Panc1 (cell line): ENCODE results near the gene C4orf36. TPM values are rescaled to one million over a fixed set of nuclear protein-coding genes. Genes with fewer than 3 reads are reported as not detected.

Experiments used
- ATAC-seq: fragments of 200-7000 bp; cut with Tn5 transposase; 2 replicates; pipeline ENCODE4 v1.9.1; 2020; ENCODE audit warnings: mild to moderate bottlenecking, moderate library complexity
- BruUV-seq: library from RNA; stranded (reverse); fragments of 400-500 nt; replicated peaks from 2 replicates; lab custom pipeline; 2021; lab: Mats Ljungman, UMichigan
- CTCF ChIA-PET: fragments of 300-600 bp; sonication (Branson Sonifier 250); formaldehyde crosslinking; loops from one replicate; lab custom pipeline; 2022; ENCODE audit warnings: antibody characterized with exemption; lab: Charles Lee
- POLR2A ChIA-PET: fragments of 300-600 bp; sonication (Branson Sonifier 250); formaldehyde crosslinking; loops from one replicate; lab custom pipeline; 2022; ENCODE audit warnings: antibody characterized with exemption; lab: Charles Lee
- DNase-seq: peaks from one replicate; pipeline ENCODE4 v3.0.0-alpha.2; 2010; ENCODE audit warnings: low read depth, low spot score
- H3K27ac ChIP-seq: 2 replicates; pipeline ENCODE4 v1.5.1; 2011; ENCODE audit warnings: mild to moderate bottlenecking, low read length, inconsistent platforms
- H3K27me3 ChIP-seq: fragments of 200-500 bp; sonication (Bioruptor generic); 2 replicates; pipeline ENCODE4 v1.6.0; 2014; ENCODE audit warnings: low read length, inconsistent platforms; ENCODE audit not compliant: control insufficient read depth, insufficient read depth
- H3K36me3 ChIP-seq: fragments of 200-500 bp; sonication (Bioruptor generic); 2 replicates; pipeline ENCODE4 v1.5.1; 2014; ENCODE audit warnings: inconsistent platforms, mild to moderate bottlenecking, low read length, moderate library complexity; ENCODE audit not compliant: control insufficient read depth, insufficient read depth
- H3K4me1 ChIP-seq: 2 replicates; pipeline ENCODE4 v1.5.1; 2011; ENCODE audit warnings: inconsistent platforms, mild to moderate bottlenecking, low read length, moderate library complexity; ENCODE audit not compliant: control insufficient read depth, insufficient read depth
- H3K4me3 ChIP-seq, 2 experiments: 2 replicates each; pipeline ENCODE4 v1.5.1; 2011 to 2012; ENCODE audit warnings: low read depth in 2 of 2, low read length in 2 of 2, mild to moderate bottlenecking in 2 of 2, inconsistent platforms in 1 of 2, moderate library complexity in 1 of 2
- H3K9me3 ChIP-seq: fragments of 200-500 bp; sonication (Bioruptor generic); 2 replicates; pipeline ENCODE4 v1.5.1; 2014; ENCODE audit warnings: low read depth, mild to moderate bottlenecking, inconsistent platforms, low read length, moderate library complexity; ENCODE audit not compliant: control insufficient read depth, insufficient read depth
- POLR2AphosphoS5 ChIP-seq: IDR thresholded peaks from 2 replicates; pipeline ENCODE4 v1.6.1; 2012; ENCODE audit warnings: mild to moderate bottlenecking, low read depth, low read length, moderate library complexity
- SIN3A ChIP-seq: IDR thresholded peaks from 2 replicates; pipeline ENCODE4 v1.6.1; 2012; ENCODE audit warnings: low read depth, mild to moderate bottlenecking, low read length, moderate library complexity, borderline replicate concordance; ENCODE audit not compliant: insufficient read depth
- TCF7L2 ChIP-seq: IDR thresholded peaks from 2 replicates; pipeline ENCODE4 v1.6.1; 2011; ENCODE audit warnings: mild to moderate bottlenecking, low read depth, low read length, inconsistent platforms
- in situ Hi-C: cut with HindIII; loops from 2 replicates; pipeline ENCODE4 v1.10.0; 2016; ENCODE audit warnings: low sequenced_read_pairs, low pct_unique_long_range_greater_than_20kb
- intact Hi-C: fragments of 100-400 bp; cut with micrococcal nuclease; formaldehyde crosslinking; loops from one replicate; pipeline ENCODE4 v1.10.0; 2022; ENCODE audit not compliant: unreplicated experiment
- total RNA-seq: library from RNA; stranded (reverse); gene quantifications from one replicate; pipeline ENCODE4 v1.2.1, GENCODE V29; 2021; ENCODE audit not compliant: unreplicated experiment
- TF ChIP-seq, protein P1 (sequence below), 2 experiments: IDR thresholded peaks; 2 replicates each; pipeline ENCODE4 v1.6.1; 2011 to 2012; ENCODE audit warnings: low read depth in 2 of 2, control low read depth in 1 of 2, low read length in 1 of 2, mild to moderate bottlenecking in 1 of 2, moderate library complexity in 1 of 2; ENCODE audit not compliant: insufficient read depth in 1 of 2
- TF ChIP-seq, protein P2 (sequence below): fragments of 450-650 bp; IDR thresholded peaks from 2 replicates; pipeline ENCODE4 v1.5.1; 2017; ENCODE audit warnings: mild to moderate bottlenecking

The C4orf36 gene
- total RNA-seq, 1 experiment from 2014 or later, result 0.26 TPM

DNA sequence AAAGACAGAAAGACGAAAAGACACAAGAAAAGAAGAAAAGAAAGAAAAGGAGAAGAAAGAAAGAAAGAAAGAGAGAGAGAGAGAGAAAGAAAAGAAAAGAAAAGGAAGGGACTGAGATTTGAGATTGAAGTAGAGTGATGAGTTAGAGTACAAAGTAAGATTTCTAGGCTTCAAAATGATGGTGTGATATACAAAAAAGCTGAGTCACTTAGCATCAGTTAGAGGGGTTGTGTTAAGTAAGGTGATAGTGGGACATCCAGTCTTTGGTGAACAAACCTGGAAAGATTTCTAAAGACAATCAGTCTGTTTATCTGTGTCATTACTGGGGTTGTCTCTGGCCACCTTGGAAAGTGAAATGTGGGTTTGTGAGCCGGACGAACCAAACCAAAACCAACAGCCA, 56.5 kb downstream of the C4orf36 start:
- no peak for TF ChIP-seq SIN3A
- TF ChIP-seq TCF7L2, result no peak
- intact Hi-C loops (no loop called here), in situ Hi-C loops (no loop called here)
- POLR2A ChIA-PET, result no interaction called here
- ATAC-seq (no peak), DNase-seq (no peak)
- Histone ChIP-seq H3K4me3 (no peak overlapping the region), H3K4me1 (no peaks in the 10 kb centered on the region), H3K36me3 (no peaks in the 10 kb centered on the region), H3K27me3 (no peaks in the 10 kb centered on the region), H3K9me3 (no peaks in the 10 kb centered on the region), H3K27ac (no peak overlapping the region)
- CTCF ChIA-PET, result no interaction called here
- no TSS peak for BruUV-seq

DNA sequence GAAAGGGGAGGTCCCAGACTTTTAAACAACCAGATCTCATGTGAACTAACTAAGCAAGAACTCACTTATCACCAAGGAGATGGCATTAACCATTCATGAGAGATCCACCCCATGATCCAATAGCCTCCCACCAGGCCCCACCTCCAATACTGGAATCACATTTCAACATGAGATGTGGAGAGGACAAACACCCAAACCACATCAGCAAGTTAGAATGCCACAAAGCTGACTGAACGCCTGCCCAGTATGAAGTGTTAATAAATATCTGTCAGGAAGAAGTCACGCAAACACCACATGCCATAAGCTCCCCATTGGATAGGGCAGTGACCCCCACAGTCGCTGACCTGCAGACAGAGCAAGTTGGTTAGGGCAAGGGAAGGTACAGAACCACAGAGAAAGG, 57.3 kb downstream of the C4orf36 start:
- Histone ChIP-seq H3K36me3 (no peaks in the 10 kb centered on the region), H3K4me3 (no peak overlapping the region), H3K27ac (no peak overlapping the region), H3K9me3 (no peaks in the 10 kb centered on the region), H3K27me3 (no peaks in the 10 kb centered on the region), H3K4me1 (no peaks in the 10 kb centered on the region)
- DNase-seq (no peak), ATAC-seq (no peak)
- ChIA-PET POLR2A (no interaction called here), CTCF (no interaction called here)
- intact Hi-C loops (no loop called here), in situ Hi-C loops (no loop called here)
- TF ChIP-seq, protein P1, sequence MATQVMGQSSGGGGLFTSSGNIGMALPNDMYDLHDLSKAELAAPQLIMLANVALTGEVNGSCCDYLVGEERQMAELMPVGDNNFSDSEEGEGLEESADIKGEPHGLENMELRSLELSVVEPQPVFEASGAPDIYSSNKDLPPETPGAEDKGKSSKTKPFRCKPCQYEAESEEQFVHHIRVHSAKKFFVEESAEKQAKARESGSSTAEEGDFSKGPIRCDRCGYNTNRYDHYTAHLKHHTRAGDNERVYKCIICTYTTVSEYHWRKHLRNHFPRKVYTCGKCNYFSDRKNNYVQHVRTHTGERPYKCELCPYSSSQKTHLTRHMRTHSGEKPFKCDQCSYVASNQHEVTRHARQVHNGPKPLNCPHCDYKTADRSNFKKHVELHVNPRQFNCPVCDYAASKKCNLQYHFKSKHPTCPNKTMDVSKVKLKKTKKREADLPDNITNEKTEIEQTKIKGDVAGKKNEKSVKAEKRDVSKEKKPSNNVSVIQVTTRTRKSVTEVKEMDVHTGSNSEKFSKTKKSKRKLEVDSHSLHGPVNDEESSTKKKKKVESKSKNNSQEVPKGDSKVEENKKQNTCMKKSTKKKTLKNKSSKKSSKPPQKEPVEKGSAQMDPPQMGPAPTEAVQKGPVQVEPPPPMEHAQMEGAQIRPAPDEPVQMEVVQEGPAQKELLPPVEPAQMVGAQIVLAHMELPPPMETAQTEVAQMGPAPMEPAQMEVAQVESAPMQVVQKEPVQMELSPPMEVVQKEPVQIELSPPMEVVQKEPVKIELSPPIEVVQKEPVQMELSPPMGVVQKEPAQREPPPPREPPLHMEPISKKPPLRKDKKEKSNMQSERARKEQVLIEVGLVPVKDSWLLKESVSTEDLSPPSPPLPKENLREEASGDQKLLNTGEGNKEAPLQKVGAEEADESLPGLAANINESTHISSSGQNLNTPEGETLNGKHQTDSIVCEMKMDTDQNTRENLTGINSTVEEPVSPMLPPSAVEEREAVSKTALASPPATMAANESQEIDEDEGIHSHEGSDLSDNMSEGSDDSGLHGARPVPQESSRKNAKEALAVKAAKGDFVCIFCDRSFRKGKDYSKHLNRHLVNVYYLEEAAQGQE (IDR thresholded peaks at IDR 0.05; ENCODE audit: insufficient read depth in 1 of 2, low read depth in 2 of 2, low read length in 1 of 2), result no peak
- no peak for TF ChIP-seq SIN3A
- no peak for TF ChIP-seq POLR2AphosphoS5
- TF ChIP-seq, protein P2, sequence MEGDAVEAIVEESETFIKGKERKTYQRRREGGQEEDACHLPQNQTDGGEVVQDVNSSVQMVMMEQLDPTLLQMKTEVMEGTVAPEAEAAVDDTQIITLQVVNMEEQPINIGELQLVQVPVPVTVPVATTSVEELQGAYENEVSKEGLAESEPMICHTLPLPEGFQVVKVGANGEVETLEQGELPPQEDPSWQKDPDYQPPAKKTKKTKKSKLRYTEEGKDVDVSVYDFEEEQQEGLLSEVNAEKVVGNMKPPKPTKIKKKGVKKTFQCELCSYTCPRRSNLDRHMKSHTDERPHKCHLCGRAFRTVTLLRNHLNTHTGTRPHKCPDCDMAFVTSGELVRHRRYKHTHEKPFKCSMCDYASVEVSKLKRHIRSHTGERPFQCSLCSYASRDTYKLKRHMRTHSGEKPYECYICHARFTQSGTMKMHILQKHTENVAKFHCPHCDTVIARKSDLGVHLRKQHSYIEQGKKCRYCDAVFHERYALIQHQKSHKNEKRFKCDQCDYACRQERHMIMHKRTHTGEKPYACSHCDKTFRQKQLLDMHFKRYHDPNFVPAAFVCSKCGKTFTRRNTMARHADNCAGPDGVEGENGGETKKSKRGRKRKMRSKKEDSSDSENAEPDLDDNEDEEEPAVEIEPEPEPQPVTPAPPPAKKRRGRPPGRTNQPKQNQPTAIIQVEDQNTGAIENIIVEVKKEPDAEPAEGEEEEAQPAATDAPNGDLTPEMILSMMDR, result no peak
- no peak for TF ChIP-seq TCF7L2
- BruUV-seq, result no TSS peak

DNA sequence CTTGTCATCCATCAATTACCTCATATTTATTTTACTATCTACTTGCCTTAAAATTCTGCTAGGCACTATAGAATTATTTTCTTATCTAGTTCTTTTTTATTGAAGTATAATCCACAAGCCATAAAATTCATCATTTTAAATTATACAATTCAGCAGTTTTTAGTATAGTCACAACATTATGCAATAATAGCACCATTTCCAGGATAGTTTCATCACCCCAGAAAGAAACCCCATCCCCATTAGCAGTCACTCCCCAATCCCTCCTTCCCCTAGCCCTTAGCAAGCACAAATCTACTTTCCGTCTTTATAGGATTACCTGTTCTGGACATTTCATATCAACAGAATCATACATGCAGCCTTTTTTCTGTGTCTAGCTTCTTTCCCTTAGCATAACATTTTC, 58.6 kb downstream of the C4orf36 start:
- BruUV-seq, result no TSS peak
- Histone ChIP-seq H3K27me3 (no peaks in the 10 kb centered on the region), H3K9me3 (no peaks in the 10 kb centered on the region), H3K36me3 (no peaks in the 10 kb centered on the region), H3K27ac (no peak overlapping the region), H3K4me1 (no peaks in the 10 kb centered on the region), H3K4me3 (no peak overlapping the region)
- intact Hi-C loops, result no loop called here
- DNase-seq, result no peak
- in situ Hi-C loops, result no loop called here
- ChIA-PET POLR2A (no interaction called here), CTCF (no interaction called here)
- ATAC-seq, result no peak
- TF ChIP-seq TCF7L2 (no peak), SIN3A (no peak), POLR2AphosphoS5 (no peak)
- TF ChIP-seq, protein P2, result no peak
- TF ChIP-seq, protein P1 (IDR thresholded peaks at IDR 0.05; ENCODE audit: insufficient read depth in 1 of 2, low read depth in 2 of 2, low read length in 1 of 2), result no peak
